Glomerular endothelial cell (primary cell): ENCODE data around the gene PRKCD. TPM values are rescaled to one million over a fixed set of nuclear protein-coding genes. Genes with fewer than 3 reads are reported as not detected.
A peak's percentile ranks its signal among the peaks of the same experiment; 100 is the strongest.

ENCODE experiments used
- DNase-seq: peaks from one replicate; pipeline ENCODE4 v3.0.0-alpha.2; 2011; ENCODE audit warnings: low read depth, low spot score; ENCODE audit errors: extremely low read depth
- total RNA-seq: library from RNA; depleted of rRNA; stranded (reverse); fragments of >200 nt; gene quantifications from 2 replicates; pipeline ENCODE4 v1.2.3, GENCODE V29; 2015

PRKCD gene
- 9.8 and 12.1 TPM in 2 replicates for total RNA-seq

DNA sequence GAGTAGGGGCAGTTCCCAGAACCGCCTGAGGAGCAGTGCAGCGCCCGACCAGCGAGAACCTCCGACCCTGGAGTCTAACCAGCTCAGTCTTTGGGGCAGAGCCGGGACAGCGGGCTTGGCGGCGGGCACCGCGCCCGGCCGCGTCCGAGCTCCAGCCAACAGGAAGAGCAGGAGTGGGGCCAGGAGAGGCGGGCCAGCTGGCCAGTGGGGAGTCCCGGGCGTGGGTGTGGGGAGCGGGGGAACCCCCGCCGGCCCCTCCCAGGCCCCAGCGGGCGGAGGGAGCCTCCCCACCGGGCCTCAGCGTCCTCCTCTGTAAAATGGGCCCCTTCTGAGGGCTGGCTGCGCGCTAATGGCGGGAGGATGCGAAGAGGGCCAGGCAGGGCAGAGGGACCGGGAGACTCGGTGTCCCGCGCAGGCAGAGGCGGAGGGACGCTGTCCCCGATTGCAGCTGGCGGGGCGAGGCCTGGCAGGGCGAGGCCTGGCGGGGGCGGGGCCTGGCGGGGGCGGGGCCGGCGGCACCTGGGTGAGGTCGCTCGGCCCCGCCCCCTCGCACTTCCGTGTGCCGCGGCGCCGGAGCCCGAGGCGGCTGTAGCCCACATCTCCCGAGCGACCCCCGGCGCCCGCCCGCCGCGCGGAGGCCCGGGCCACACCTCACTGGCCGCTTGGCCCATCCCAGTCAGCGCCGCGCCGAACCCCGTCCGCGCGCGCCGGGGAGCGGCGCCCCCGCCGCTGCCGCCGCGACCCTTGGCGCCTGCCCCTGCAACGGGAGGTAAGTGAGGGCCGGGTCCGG lies at the start of gene PRKCD:
Gene PRKCD, plus strand, starts transcription at position 550 of the 790 bp plus-strand sequence. CDS start 17,214 bp downstream, outside the sequence.
- no peak for DNase-seq

DNA sequence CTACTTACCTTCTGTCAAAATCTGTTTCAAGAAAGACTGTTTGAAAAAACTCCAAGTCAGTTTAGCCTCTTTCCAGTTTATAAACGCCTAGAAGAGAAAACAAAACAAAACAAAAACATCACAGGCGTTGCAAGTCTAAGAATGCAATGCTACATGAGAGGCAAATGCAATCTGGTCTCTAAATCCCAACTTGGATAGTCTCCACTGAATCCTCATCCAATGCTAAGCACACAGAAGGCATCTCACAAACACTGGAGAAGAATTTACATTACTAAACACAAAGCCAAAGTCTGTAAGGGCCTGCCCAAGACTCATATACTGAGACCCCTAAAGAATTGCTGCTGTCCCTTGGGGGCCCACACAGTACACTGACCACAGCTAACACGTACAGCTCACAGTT lies 49.2 kb upstream of the PRKCD start:
- DNase-seq, result no peak

- no peak for DNase-seq
These were observed 47.6 kb upstream of the PRKCD start for GRCh38 chr3:53113293-53114010.

DNA sequence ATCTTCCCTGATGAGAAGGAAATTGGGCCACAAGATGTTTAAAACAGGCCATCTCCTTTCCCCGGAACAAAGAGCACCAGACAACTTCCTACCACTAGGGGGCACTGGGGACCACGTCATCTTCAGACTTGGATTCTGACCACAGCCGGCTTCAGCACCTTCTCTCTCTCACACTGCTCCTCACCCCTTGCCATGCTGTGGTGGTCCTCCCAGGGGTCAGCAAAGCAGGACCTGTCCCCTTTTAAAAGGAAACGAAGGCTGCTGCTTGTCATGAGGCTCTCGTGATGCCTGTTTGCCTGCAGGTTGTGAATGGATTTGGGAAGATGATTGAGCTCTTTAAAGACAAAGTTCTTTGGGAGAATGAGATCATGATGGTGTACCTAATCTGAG lies 47.0 kb upstream of the PRKCD start:
- DNase-seq, result peak; percentile 52

DNA sequence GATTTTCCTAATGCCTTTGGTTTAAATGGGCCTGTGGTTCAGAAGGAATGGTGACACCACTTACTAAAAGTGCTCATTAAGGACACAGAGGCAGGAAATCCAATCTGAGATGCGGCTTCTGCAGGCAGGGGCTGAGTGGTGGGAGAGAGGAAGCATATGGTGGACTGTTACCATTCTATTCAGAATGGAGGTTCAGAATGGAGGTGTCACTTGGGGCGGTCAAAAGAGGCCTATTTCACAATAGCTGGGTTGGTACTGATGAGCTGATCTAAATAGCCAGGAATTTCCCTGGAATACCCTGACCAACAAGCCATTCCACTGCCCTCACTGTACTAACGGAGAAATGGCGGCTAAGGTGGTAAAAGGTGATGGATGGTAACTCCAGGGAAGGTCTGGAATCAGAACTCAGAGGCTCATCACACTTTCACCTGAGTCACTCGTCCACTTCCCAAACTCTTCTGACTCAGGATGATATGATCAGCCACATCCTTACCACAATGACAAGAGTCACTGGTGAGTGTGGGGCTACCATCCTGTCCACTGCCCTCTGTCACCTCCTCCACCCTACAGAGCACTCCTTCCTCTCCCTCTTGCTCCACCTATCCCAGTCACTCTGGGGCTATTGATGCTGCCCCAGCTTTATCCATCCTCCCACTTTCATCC lies 46.5 kb upstream of the PRKCD start:
- no peak for DNase-seq

GRCh38 chr3:53116956-53117355 lies 44.1 kb upstream of the PRKCD start:
- no peak for DNase-seq

GRCh38 chr3:53120336-53120735 lies 40.7 kb upstream of the PRKCD start:
- no peak for DNase-seq

GRCh38 chr3:53122255-53122932 lies 38.6 kb upstream of the PRKCD start:
- DNase-seq, result no peak

- no peak for DNase-seq
These were observed 38.1 kb upstream of the PRKCD start for GRCh38 chr3:53122933-53123305.

GRCh38 chr3:53123510-53123909 lies 37.5 kb upstream of the PRKCD start:
- DNase-seq, result no peak

- DNase-seq, result no peak
These were observed 37.1 kb upstream of the PRKCD start for GRCh38 chr3:53123953-53124352.

GRCh38 chr3:53126601-53127000 lies 34.4 kb upstream of the PRKCD start:
- DNase-seq, result no peak

DNA sequence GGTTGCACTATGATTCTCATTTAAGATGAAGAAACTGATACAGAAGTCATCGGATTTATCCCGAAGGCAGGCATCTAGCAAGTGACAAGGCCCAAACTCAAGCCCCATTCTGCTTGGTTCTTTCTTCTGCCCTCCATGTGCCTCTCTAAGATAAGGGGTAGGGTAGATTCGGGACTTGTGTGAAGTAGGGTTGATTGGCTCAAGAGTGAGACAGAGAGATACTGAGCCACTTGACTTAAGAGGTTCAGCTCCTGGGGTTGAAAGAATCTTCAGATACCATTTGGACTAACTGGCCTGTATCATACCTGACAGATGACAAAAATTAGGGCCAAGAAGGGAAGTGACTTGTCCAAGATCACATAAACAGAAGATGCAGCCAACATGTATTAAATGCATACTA lies 31.7 kb upstream of the PRKCD start:
- no peak for DNase-seq

- DNase-seq, result peak; percentile 72
These were observed 30.6 kb upstream of the PRKCD start, which contains the start of gene RFT1 for GRCh38 chr3:53130179-53131061. RFT1 (minus strand) TSS chr3:53130435; CDS start chr3:53130400, 35 bp downstream.

GRCh38 chr3:53131096-53131495 lies 29.9 kb upstream of the PRKCD start:
- no peak for DNase-seq

DNA sequence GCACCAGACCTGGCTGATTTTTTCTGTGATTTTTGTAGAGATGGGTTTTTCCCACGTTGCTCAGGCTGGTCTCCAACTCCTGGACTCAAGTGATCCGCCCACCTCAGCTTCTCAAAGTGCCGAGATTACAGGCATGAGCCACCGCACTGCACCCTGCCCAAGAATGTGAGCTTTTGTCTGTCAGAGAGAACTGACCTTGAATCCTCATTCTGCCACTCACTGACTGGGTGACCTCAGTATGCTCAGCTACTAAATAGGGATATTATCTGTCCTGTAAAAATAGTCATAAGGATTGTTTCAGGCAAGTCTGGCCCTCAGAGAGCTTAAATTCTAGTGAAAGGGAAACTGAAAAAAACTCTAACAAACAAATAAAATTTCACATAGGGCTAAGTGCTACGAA lies 28.7 kb upstream of the PRKCD start:
- no peak for DNase-seq

DNA sequence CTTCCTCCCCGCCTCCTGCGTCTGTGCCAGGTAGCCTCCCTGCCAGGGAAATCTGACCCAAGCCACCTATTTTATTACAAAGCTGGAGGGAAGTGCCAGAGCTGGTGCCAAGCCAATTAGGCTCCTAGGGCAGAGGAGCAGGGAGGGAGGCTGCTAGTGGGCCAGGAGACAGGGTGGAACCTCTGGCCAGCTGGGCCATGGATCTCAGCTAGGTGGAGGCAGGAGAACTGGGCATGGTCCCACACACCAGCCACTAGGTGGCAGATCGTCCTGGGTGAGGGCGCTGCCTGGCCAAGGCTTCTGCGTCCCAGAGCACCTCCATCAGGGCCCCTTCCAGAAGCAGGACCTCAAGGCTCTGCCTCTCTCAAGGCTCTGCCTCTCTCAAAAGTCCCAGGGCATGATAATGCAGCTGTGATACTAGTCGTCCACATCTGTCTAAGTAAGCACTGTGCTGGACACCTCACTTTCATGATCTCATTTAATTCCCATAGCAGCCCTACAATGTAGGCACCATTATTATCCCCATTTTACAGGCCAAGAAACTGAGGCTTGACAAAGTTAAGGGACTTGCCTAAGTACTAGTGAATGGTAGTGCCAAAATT lies 26.3 kb upstream of the PRKCD start:
- DNase-seq, result peak; percentile 23

GRCh38 chr3:53137221-53137620 lies 23.8 kb upstream of the PRKCD start:
- no peak for DNase-seq

DNA sequence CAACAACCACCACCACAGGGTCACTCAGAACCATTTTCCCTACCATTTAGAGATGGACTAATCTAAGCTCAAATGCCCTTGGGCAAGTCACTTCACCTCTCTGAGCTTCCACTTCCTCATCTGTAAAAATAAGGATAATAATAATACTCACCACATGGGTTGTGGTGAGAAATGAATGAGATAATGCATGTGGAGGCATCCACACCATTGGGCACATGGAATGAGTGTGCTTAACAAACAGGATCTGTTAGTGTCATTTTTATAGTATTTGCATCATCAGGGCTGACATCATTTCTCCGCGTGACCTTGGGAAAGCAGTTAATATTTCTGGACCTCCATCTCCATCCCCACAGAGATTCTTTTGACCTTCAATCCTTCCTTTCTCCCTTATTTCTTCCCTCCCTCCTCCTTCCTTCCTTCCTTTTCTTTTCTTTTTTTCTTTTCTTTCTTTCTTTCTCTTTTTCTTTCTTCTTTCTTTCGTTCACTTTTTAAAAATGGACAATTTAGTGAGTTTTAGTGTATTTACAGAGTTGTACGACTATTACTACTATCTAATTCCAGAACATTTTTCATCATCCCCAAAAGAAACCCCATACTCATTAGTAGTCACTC lies 23.1 kb upstream of the PRKCD start:
- no peak for DNase-seq
